KG1 (cell line): Measurements from ENCODE around the gene COL6A1.

Source experiments
- DNase-seq: peaks from one replicate; lab custom pipeline; 2025; lab: John Stamatoyannopoulos, UW

COL6A1 gene

DNA sequence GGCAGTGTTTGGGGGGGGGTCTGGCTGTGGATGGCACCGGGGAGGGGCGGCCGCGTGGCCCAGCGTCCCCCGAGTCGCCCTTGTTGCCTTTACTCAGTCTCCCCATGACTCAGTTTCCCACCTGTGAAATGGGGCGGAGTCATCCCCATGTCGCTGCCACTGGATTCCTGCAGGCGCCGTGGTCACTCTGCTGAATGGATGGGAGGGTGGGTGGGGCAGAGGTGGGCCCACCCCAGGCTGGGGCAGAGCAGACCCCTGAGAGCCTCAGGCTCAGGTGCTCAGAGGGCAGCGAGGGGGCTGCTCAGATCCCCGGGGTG is 2.0 kb downstream of the COL6A1 start:
- DNase-seq, result no peak

DNA sequence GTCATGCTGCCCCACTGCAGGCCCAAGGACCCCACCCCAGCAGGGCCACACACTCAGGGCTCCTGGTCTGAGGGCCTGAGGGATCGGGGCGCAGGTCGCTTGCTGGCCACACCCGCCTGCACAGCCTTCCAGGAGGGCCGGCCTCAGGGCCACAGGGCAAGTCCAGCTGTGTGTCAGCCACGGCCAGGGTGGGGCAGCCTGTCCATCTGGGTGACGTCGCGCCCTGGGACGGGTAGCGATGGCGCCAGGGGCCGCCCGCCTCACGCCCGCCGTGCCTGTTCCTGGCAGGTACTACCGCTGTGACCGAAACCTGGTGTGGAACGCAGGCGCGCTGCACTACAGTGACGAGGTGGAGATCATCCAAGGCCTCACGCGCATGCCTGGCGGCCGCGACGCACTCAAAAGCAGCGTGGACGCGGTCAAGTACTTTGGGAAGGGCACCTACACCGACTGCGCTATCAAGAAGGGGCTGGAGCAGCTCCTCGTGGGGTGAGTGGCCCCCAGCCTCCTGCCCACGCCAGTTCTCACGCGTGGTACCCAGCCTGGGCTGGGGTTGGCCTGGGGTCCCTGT is 2.5 kb downstream of the COL6A1 start:
- DNase-seq, result no peak

DNA sequence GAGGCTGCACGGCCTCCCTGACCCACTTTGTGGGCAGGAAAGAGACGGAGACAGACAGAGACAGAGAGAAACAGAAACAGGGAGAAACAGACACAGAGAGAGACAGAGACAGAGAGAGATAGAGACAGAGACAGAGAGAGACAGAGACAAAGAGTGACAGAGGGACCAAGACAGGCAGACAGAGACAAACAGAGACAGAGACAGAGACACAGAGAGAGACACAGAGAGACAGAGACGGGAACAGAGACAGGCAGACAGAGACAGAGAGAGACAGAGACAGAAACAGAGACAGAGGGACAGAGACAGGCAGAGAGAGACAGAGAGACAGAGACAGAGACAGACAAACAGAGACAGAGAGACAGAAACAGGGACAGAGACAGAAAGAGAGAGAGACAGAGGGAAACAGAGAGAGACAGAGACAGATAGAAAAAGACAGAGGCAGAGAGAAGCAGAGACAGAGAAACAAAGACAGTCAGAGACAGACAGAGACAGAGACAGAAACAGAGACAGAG is 3.1 kb downstream of the COL6A1 start:
- no peak for DNase-seq

DNA sequence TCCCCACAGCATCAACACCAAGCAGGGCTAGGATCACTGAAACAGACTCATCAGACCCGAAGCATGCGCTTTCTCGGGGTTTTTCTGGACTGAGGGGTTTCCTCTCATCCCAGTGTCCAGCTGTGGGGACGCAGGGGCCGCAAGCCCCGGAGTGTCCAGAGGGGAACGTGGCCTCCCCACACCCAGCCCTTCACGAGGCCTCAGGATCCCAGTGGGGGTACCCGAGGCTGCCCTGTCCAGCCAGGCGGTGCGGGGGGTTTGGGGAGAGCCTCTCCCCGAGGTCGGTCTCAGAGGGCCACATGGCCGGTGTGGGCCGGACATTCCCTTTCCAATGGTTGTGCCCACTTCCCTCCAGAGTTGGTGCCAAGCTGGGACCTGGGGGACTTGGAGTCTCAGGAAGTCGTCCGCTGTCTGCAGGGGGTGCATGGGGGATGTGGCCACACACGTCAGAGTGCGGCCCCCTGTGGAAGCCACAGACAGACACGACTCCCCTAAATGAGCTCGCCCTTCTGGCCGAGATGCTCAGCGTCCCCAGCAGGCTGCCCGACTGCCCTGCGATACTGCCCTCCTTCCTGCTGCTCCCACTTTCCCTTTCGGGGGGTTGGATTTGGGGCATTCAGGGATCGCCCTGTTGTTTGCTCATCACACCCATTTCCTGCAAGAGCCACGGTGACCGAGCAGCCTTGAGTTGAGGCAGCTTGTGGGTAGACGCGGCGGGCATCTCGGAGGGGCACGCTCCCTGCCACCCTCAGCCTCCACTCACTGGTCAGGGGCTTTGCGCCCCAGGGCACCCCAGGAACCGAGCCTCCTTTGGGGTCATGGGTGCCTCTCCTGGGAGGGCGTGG is 4.1 kb downstream of the COL6A1 start:
- DNase-seq, result no peak

DNA sequence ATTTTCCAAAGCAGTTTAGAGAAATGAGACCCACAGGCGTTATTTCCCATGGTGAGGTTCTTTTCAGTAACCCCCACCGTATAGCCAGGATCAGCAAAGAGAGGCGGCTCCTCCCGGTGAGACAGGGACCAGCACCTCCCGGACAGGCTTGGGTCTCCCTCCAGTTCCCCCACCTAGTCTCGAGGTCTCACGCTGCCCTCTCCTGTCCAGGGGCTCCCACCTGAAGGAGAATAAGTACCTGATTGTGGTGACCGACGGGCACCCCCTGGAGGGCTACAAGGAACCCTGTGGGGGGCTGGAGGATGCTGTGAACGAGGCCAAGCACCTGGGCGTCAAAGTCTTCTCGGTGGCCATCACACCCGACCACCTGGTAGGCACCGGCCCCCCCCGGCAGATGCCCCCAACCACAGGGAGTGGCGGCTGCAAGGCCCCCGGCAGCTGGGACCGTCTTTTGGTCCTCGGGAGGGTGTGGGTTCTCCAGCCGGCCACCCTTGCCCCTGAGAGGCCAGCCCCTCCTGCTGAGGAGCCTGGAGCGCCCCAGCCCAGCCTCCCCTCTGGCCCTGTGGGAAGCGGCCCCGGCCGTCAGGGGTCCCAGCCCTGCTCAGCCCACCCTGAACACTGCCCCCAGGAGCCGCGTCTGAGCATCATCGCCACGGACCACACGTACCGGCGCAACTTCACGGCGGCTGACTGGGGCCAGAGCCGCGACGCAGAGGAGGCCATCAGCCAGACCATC is 4.9 kb downstream of the COL6A1 start:
- no peak for DNase-seq

DNA sequence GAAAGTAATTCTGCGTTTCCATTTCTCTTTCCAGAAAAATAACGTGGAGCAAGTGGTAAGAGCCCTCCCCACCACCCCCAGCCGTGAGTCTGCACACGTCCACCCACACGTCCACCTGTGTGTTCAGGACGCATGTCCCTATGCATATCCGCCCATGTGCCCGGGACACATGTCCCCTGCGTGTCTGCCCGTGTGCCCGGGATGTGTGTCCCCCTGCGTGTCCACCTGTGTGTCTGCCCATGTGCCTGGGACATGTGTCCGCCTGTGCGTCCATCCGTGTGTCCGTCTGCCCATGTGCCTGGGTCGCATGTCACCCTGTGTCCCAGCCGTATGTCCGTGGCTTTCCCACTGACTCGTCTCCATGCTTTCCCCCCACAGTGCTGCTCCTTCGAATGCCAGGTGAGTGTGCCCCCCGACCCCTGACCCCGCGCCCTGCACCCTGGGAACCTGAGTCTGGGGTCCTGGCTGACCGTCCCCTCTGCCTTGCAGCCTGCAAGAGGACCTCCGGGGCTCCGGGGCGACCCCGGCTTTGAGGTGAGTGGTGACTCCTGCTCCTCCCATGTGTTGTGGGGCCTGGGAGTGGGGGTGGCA is 5.6 kb downstream of the COL6A1 start:
- DNase-seq, result no peak

DNA sequence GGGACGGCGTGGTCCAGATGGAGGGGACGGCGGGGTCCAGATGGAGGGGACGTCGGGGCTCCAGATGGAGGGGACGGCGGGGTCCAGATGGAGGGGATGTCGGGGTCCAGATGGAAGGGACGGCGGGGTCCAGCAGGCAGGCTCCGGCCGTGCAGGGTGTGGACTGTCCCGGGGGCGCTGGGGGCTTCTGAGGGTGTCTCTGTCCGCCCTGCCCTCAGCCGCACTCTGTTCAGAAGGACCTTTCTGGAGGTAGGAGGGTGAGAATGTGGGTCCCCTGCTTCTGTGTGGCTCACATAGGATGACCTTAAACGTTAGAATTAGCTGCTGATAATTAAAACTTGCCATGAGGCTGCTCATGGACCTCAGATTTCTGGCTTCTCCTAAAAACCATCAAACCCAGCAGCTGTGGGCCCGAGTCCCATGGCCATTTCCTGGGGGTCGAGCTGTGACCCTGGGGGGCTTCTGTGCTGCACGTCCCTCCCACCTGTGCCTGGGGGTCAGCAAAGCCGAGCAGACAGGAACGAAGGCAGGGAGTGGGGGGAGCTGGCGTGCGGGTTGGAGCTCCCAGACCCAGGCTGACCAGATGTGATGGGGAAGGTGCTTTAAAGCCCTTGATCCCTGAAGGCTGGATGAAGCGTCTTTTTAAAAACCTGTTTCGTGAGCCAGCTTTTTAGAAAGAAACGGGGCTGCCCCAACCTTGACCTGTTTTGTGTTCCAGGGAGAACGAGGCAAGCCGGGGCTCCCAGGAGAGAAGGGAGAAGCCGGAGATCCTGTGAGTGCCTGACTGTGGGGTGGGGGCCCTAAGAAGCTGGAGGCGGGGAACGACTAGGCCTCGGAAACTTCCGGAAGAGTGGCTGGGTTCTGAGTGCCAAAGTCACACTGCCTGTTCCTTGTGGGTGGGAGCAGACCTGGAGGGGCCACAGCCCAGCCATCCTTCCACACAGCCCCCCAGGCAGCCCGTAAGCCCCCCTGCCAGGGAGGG is 7.1 kb downstream of the COL6A1 start:
- no peak for DNase-seq

DNA sequence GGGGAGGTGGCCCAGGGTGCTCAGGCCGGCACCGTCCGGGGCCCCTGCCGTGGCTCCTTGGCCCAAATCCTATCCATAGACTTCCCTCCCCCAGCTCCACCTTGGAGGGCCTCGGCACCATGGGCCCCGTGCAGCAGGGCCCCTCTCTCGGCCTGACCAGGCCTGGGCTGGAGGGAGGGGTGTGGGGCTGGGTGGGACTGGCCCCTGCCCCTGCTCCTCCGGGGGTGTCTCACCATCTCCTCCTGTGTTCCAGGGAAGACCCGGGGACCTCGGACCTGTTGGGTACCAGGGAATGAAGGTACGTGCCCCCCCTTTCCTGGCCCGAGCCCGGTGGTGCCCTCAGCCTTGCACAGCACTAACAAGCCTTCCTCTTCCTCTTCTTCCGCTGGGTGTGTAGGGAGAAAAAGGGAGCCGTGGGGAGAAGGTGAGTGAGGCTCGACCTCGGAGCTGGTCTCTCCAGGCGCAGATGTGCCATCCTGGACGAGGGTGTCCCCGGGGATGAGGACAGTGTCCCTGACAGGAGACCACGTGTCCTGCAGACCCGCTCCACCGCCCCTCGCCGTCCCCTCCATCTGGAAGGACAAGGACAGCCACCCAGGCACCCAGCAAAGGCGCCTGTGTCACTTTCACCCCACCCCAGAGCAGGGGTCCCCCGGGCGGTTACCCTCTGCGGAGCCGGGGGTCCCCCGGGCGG is 7.9 kb downstream of the COL6A1 start:
- no peak for DNase-seq

DNA sequence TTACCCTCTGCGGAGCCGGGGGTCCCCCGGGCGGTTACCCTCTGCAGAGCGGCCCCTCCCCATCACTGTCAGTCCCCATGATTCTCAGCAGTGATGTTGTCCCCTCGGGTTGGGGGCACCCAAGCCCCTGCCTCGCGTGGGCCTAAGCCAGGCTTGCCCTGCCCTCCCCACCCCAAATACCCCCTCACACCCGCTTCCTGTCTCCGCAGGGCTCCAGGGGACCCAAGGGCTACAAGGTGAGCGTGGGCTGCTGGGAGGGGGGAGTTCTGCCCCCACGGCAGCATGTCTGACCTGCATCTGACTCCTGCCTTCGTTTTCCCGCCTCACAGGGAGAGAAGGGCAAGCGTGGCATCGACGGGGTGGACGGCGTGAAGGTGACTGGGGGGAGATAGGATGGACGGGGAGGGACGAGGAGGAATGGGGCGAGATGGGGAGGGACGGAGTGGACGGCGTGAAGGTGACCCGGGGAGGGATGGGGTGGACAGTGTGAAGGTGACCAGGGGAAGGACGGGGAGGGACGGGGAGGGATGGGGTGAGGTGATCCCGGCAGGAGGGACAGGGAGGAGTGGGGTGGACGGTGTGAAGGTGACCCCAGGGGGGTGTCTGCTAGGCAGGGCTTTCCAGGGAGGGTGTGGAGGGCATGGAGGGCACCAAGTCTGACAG is 8.6 kb downstream of the COL6A1 start:
- no peak for DNase-seq

DNA sequence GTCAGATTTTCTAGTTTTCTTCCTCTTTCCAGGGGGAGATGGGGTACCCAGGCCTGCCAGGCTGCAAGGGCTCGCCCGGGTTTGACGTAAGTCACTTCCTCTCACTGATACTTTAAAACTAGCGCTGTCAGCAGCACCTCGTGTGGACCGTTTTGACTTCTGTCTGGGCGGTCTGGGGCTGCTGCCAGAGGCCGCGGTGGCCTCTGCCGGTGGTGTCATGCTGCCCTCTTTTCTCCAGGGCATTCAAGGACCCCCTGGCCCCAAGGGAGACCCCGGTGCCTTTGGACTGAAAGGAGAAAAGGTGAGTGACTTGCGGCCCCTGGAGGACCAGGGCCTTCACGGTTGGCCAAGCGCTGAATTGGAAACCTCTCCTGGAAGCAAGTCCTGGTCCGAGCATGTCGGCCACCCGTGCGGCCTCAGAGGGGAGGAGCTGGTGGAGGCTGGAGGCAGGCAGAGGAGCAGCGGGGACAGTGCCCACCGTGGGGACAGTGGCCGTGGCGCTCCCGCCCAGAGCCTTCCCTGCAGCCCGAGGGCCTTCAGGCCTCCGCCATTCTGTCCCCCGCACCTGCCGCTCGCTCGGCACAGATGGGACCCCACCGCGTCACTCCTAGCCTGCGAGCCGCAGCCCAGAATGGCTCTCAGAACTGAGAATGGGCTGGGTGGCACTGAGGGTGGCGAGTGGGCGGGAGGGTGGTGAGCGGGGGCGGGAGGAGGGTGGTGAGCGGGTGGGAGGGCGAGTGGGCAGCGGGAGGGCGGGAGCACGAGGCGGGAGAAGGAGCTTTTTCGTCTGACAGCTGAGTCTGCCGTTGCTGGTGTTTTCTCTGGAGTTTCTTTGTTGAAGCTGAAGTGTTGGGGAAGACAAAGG is 9.4 kb downstream of the COL6A1 start:
- no peak for DNase-seq

DNA sequence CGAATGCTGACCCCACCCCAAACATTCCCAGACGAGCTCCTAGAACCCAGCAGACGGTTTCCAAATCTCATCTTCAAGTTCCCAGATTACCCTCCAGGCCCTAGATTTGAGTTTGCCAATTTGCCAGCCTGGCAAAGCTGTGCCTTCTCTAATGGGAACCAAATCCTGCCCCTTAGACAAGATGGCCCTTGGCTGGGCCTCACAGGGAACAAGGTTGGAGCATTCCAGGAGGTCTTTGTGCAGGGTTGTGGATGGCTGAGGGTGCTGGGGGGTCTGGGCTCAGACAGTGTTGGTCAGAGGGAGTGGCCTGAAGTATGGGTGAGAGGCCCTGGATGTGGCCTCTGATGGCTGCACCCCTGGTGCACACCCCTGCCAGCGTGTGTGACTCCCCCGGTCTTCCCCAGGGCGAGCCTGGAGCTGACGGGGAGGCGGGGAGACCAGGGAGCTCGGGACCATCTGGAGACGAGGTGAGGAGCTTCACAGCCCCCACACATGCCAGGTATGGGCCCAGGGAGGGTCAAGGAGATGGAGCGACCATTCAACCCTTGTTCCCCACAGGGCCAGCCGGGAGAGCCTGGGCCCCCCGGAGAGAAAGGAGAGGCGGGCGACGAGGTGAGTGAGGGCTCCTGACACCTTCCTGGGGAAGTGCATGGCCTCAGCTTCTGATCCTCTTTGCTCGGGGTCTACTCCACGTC is 10.2 kb downstream of the COL6A1 start:
- no peak for DNase-seq

DNA sequence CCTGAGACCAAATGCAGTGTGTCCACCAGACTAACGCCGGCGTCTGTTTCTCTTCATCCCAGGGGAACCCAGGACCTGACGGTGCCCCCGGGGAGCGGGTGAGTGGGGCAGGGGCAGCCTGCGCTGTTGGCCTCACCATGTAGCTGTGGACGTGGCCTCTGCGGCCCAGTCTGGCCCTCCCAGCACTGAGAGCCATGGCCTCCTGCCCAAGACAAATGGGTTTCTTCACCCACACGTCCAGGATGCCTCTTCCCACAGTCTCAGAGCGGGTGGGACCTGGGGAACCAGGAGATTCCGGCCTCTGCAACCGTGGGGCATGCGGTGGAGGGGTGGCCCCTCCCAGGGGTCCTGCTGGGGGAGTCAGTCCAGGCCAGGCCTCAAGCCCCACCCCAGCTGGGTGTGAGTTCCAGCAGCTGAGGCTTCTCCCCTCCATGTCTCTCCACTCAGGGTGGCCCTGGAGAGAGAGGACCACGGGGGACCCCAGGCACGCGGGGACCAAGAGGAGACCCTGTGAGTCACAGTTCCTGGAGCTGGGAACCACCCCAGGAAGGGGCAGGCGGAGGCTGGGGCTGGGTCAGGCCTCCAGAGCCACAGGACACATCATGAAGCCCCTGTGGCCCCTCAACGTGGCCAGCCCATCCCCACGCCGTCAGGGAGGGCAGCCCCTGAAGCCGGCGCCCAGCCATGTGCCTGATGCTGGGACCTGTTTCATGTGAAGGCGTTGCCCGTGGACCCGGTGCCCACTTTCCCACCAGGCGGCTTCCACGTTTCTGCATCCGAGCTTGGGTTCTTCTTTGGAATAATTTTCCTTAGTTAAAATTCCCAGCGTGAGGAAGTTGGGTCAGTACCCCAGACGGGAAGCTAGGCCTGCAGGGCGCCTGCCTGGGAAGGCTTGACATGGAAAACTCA is 11.0 kb downstream of the COL6A1 start:
- no peak for DNase-seq

DNA sequence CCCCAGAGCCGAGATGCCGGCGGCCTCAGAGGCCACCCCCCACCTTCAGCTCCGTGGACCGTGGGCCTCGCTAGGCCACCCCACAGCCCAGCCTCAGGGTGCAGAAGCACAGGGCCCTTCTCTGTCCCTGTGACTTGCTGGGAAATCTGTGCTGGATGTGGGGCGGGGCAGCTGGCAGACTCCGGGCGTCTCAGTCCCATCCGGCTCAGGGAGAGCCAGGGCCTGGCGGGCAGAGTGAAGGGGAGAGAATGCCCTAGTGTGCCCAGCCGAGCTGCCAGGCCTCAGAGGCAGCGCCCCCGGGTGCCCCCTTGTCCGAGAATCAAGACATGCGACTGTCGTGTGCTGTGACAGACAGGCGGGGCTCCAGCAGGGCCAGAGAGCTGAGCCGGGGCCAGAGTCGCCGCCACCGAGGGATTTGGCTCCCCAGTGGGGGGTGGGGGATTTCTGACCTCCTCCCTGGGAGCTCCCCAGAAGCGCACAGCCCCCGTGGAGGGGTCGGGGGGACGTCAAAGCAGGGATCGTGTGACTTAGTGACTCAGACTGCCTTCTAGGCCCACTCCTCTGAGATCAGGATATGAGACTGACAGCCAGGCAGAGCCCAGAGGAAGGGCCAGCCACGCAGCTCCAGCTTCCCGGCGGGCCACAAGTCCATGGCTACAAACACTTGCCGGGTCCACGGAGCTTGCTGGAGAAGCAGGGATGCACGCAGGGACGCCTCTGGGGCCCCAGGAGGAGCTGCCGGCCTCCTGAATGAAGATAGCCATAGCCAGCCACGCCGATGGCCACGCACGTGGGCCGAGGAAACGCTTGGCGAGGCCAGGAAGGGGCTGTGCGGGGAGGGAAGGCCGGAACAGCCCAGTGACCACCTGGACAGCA is 11.9 kb downstream of the COL6A1 start:
- DNase-seq, result no peak

DNA sequence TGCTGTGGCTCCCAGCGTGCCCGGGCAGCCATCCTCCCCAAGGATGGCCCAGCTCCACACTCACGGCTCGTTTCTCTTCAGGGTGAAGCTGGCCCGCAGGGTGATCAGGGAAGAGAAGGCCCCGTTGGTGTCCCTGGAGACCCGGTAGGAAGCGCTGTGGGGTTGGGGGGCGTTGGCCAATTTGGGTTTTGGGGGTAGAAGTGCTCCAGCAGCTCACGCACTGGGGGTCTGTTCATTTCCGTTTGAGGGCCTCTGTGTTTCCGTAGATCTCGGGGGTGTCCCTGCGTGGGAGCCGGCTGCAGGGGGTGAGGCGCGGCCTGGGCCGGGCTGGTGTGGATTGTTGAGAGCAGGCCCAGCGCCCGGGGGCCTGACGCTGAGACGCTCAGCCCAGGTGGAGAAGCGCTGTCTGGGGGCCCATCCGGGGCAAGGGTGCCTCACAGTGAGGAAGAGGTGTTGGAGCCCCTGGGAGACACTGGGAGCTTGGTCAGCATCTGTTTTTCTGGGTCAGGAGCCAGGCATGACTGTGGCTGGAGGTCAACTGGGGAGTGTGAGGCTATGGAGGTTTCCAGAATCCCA is 12.6 kb downstream of the COL6A1 start:
- no peak for DNase-seq

DNA sequence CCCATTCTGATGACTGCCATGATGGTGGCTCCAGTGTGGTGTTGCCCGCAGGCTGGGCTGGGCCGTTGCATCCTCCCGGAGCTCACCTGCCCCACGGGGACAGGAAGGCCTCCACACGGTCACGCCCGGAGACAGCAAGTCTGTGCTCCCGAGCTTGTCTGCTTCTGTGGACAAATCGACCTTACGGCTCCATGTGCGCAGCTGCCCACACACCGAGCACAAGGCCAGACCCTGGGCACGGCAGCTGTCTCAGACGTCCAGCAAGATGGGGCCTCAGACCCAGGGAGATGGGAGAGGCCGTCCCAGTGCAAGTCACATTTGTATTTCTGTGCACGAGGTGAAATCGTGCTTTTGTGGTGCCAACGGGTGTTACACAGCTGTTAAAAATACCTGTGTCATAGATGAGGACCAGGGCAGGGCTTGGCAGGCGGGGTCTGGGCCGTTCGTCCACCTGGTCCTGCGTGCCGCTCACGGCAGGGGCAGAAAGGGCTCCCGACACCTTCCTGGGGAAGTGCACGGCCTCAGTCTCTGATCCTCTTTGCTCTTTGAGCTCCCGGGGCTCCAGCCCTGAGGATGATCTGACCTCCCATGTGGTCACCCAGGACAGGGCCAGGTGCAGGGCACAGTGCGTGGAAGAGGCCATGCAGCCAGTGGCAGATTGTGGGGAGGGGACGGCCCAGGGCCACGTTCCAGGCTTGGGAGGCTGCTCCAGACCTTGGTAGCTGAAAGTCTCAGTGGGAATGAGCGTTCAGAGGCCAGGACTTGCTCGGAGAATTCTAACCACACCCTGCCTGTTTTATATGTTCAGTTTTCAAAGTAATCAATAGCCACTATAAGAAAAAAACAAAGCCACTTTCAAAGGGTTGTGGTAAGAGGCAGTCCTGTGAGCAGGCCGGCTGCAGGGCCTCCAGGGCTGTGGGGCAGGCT is 13.5 kb downstream of the COL6A1 start:
- DNase-seq, result no peak
